HG03354 (cell line): ENCODE measurements around the gene CCL2.

Experiments
- ATAC-seq: cut with Tn5 transposase; IDR thresholded peaks from one replicate; pipeline ENCODE4 v1.9.1; 2021; ENCODE audit warnings: mild to moderate bottlenecking; ENCODE audit not compliant: unreplicated experiment, poor library complexity, severe bottlenecking

The CCL2 gene

GRCh38 chr17:34236281-34236892 lies 18.7 kb upstream of the CCL2 start:
- no peak for ATAC-seq

GRCh38 chr17:34237458-34237857 lies 17.6 kb upstream of the CCL2 start:
- no peak for ATAC-seq

GRCh38 chr17:34241062-34241461 lies 14.0 kb upstream of the CCL2 start:
- no peak for ATAC-seq

- ATAC-seq = no peak
Measured at GRCh38 chr17:34242587-34243363, 12.3 kb upstream of the CCL2 start.

- no peak for ATAC-seq
Measured at GRCh38 chr17:34243364-34244320, 11.4 kb upstream of the CCL2 start.

- no peak for ATAC-seq
Measured at GRCh38 chr17:34245351-34245905, 9.7 kb upstream of the CCL2 start.

GRCh38 chr17:34246446-34246845 lies 8.6 kb upstream of the CCL2 start:
- no peak for ATAC-seq

- ATAC-seq = no peak
Measured at GRCh38 chr17:34246881-34247280, 8.2 kb upstream of the CCL2 start.

- no peak for ATAC-seq
Measured at GRCh38 chr17:34248511-34249024, 6.5 kb upstream of the CCL2 start.

GRCh38 chr17:34249061-34249460 lies 6.0 kb upstream of the CCL2 start:
- ATAC-seq = no peak

GRCh38 chr17:34249478-34249877 lies 5.6 kb upstream of the CCL2 start:
- no peak for ATAC-seq

GRCh38 chr17:34251186-34251585 lies 3.9 kb upstream of the CCL2 start:
- no peak for ATAC-seq

GRCh38 chr17:34252095-34252443 lies 3.0 kb upstream of the CCL2 start:
- no peak for ATAC-seq

GRCh38 chr17:34252444-34253138 lies 2.5 kb upstream of the CCL2 start:
- no peak for ATAC-seq

- ATAC-seq = no peak
Measured at GRCh38 chr17:34253139-34253525, 2.0 kb upstream of the CCL2 start.

- no peak for ATAC-seq
Measured at GRCh38 chr17:34254146-34254545, 939 bp upstream of the CCL2 start.

- no peak for ATAC-seq
Measured at GRCh38 chr17:34255381-34255732, 272 bp downstream of the CCL2 start.

GRCh38 chr17:34255841-34256240 lies 756 bp downstream of the CCL2 start:
- no peak for ATAC-seq

- no peak for ATAC-seq
Measured at GRCh38 chr17:34257299-34257985, 2.4 kb downstream of the CCL2 start.
